ENCODE results near the gene ZWILCH. TPM values are rescaled to one million over a fixed set of nuclear protein-coding genes. Genes with fewer than 3 reads are reported as not detected.
A peak's percentile ranks its signal among the peaks of the same experiment; 100 is the strongest.

The ZWILCH gene
- total and polyA plus RNA-seq, 4 donors, result 3.2 to 9.9 (median 6.1) TPM

DNA sequence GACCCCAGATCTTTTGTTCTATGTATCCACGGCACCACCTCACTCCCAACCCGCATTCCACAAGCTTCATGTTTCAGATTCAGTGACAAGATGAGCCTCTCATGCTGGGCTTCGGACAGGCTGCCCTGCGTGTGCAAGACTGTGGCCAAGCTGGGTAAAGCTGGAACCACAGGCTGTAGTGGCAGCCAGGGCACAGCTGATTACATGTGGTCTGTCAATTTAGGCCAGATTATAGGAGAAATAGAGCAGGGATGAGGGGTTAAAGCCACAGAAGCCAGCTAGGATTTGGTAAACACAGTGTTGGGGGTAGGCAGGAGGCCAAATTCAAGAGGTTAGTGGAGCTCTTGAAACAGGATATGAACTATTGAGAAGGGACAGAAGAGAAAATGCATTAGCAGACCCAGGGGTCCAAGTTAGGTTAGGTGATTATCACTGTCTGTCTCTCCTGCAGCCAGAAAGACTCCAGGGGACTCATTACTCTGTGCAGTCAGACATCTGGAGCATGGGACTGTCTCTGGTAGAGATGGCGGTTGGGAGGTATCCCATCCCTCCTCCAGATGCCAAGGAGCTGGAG is 20.5 kb upstream of the ZWILCH start:
- Histone ChIP-seq H3K36me3 (ENCODE audit: control insufficient read depth in 4 of 4, insufficient read depth in 4 of 4, low read length in 4 of 4) (peaks cover 16 to 39% (median 20%) of the 10 kb centered on the region in 4 donors), H3K27ac (ENCODE audit: low read depth in 1 of 2, low read length in 1 of 2) (no peak overlapping the region), H3K9ac (ENCODE audit: insufficient read depth in 1 of 2, low read length in 2 of 2) (no peak overlapping the region), H3K9me3 (ENCODE audit: control insufficient read depth in 4 of 4, insufficient read depth in 3 of 4, low read length in 3 of 4) (no peaks in the 10 kb centered on the region), H3K4me3 (peak overlapping the region; percentile 12), H3K27me3 (ENCODE audit: control insufficient read depth in 3 of 3, insufficient read depth in 3 of 3, low read length in 2 of 3) (no peaks in the 10 kb centered on the region), H3K4me1 (ENCODE audit: control insufficient read depth in 5 of 5, insufficient read depth in 5 of 5, low read length in 5 of 5) (peaks cover 0 to 5% (median 0%) of the 10 kb centered on the region in 5 donors)
- WGBS, 2 donors, result 93 to 95% methylated on average over 5 of the region's 5 CpGs
- ATAC-seq (ENCODE audit: insufficient read depth, low FRiP score), result no peak
- no peak for DNase-seq
- TF ChIP-seq, protein P1, sequence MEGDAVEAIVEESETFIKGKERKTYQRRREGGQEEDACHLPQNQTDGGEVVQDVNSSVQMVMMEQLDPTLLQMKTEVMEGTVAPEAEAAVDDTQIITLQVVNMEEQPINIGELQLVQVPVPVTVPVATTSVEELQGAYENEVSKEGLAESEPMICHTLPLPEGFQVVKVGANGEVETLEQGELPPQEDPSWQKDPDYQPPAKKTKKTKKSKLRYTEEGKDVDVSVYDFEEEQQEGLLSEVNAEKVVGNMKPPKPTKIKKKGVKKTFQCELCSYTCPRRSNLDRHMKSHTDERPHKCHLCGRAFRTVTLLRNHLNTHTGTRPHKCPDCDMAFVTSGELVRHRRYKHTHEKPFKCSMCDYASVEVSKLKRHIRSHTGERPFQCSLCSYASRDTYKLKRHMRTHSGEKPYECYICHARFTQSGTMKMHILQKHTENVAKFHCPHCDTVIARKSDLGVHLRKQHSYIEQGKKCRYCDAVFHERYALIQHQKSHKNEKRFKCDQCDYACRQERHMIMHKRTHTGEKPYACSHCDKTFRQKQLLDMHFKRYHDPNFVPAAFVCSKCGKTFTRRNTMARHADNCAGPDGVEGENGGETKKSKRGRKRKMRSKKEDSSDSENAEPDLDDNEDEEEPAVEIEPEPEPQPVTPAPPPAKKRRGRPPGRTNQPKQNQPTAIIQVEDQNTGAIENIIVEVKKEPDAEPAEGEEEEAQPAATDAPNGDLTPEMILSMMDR (IDR thresholded peaks at IDR 0.05; ENCODE audit: control extremely low read depth, extremely low read depth), result no peak

DNA sequence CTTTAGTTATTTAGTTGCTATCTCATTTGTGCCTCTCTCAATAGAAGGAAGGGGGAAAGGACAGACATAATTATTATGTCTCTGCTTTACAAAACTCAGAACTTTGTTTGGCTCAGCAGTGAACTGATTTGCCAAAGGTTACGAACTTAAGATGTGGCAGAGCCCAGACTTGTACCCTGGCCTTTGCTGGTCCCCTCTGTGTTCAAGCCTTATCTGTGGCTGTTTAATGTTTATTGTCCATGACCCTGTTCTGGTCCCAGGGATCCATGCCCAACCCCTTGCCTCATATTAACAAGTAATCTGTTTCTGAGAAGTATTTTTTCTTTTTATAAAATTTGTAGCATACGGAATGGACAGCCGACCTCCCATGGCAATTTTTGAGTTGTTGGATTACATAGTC is 18.2 kb upstream of the ZWILCH start:
- Histone ChIP-seq H3K4me3 (no peak overlapping the region), H3K9ac (ENCODE audit: insufficient read depth in 1 of 2, low read length in 2 of 2) (no peak overlapping the region), H3K36me3 (ENCODE audit: control insufficient read depth in 4 of 4, insufficient read depth in 4 of 4, low read length in 4 of 4) (peaks cover 18 to 43% (median 25%) of the 10 kb centered on the region in 4 donors), H3K4me1 (ENCODE audit: control insufficient read depth in 5 of 5, insufficient read depth in 5 of 5, low read length in 5 of 5) (peaks cover 0 to 7% (median 0%) of the 10 kb centered on the region in 5 donors), H3K27me3 (ENCODE audit: control insufficient read depth in 3 of 3, insufficient read depth in 3 of 3, low read length in 2 of 3) (no peaks in the 10 kb centered on the region), H3K9me3 (ENCODE audit: control insufficient read depth in 4 of 4, insufficient read depth in 3 of 4, low read length in 3 of 4) (no peaks in the 10 kb centered on the region), H3K27ac (ENCODE audit: low read depth in 1 of 2, low read length in 1 of 2) (no peak overlapping the region)
- DNase-seq, result no peak
- ATAC-seq (ENCODE audit: insufficient read depth, low FRiP score), result no peak
- 94 to 99% methylated on average over 3 of the region's 3 CpGs for WGBS, 2 donors
- TF ChIP-seq, protein P1 (IDR thresholded peaks at IDR 0.05; ENCODE audit: control extremely low read depth, extremely low read depth), result no peak

- H3K27me3 ChIP-seq (ENCODE audit: control insufficient read depth in 3 of 3, insufficient read depth in 3 of 3, low read length in 2 of 3), result no peaks in the 10 kb centered on the region
- no peak overlapping the region for H3K9ac ChIP-seq (ENCODE audit: insufficient read depth in 1 of 2, low read length in 2 of 2)
- DNase-seq, result peak in 2 of 3 donors; percentile 19 to 38
- 89 to 92% methylated on average over 5 of the region's 5 CpGs for WGBS, 2 donors
- H3K36me3 ChIP-seq (ENCODE audit: control insufficient read depth in 4 of 4, insufficient read depth in 4 of 4, low read length in 4 of 4), result peaks cover 17 to 37% (median 26%) of the 10 kb centered on the region in 4 donors
- H3K9me3 ChIP-seq (ENCODE audit: control insufficient read depth in 4 of 4, insufficient read depth in 3 of 4, low read length in 3 of 4), result no peaks in the 10 kb centered on the region
- no peak for ATAC-seq (ENCODE audit: insufficient read depth, low FRiP score)
- TF ChIP-seq, protein P1 (IDR thresholded peaks at IDR 0.05; ENCODE audit: control extremely low read depth, extremely low read depth), result no peak
- H3K4me1 ChIP-seq (ENCODE audit: control insufficient read depth in 5 of 5, insufficient read depth in 5 of 5, low read length in 5 of 5), result peaks cover 0 to 5% (median 0%) of the 10 kb centered on the region in 5 donors
- H3K27ac ChIP-seq (ENCODE audit: low read depth in 1 of 2, low read length in 1 of 2), result no peak overlapping the region
- no peak overlapping the region for H3K4me3 ChIP-seq
Measured at GRCh38 chr15:66488525-66488924, 16.6 kb upstream of the ZWILCH start.
